Measurements from ENCODE around the gene ITPR1. TPM values are rescaled to one million over a fixed set of nuclear protein-coding genes. Genes with fewer than 3 reads are reported as not detected.

ITPR1 gene
- total and polyA plus RNA-seq, 3 experiments from 2014 or later, result 14.9 to 85.8 (median 82.6) TPM

DNA sequence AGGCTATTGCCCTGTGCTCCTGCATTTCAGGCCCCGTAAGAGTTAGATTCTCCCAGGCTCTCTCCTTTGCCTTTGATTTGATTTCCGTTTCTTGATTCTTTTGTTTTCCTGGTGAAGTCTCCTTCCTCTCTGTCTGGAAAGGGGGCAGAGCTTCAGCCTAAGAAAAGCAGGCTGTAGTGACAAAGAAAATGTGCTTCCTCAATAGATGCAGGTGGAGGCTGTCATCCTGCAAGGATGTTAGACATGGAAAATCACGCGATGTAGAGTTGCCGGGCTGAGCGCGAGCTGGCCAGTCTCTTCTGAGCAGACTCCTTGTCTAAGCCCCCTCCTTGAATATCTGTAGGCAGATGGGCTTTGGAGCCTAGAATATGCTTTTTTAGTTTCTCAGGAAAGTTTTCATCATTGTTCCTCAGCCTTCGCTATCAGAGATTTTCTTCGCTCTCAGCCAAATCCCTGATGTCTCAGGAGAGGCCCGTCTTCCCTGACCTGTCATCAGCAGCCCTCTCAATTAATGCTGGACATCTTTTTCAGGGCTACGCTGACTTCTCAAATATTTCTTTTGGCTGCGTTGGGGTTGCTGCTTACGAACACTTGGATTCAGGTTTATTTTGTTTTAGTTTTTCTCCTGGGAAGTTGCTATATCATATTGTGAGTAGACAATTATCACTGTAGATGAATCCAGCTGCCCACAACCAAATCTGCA is 163.6 kb downstream of the ITPR1 start:
- Histone ChIP-seq H3K9me3 (ENCODE audit: low read length) (no peaks in the 10 kb centered on the region), H3K36me3 (ENCODE audit: insufficient read depth, low read length) (peaks cover 26% of the 10 kb centered on the region), H3K27me3 (ENCODE audit: insufficient read depth, low read length, poor library complexity, severe bottlenecking) (no peaks in the 10 kb centered on the region), H3K4me1 (ENCODE audit: insufficient read depth, low read length) (no peaks in the 10 kb centered on the region), H3K27ac (ENCODE audit: low read depth, low read length) (no peak overlapping the region), H3K4me3 (ENCODE audit: low read length) (no peak overlapping the region)
- Mint-ChIP-seq H3K27me3 (no peaks in the 10 kb centered on the region), H3K36me3 (peaks cover 0 to 89% (median 29%) of the 10 kb centered on the region in 3 donors), H3K4me3 (no peak overlapping the region), H3K9me3 (no peaks in the 10 kb centered on the region), H3K4me1 (no peaks in the 10 kb centered on the region), H3K27ac (peak overlapping the region in 2 of 8 donors; percentile 25 to 52)
- ChIA-PET CTCF (interaction anchor here (0.6 kb wide), 1 partner anchor 32 kb away, joined by 3 read pairs; no protein-coding TSS in a partner anchor), POLR2A (no interaction called here)
- DNase-seq, result no peak

DNA sequence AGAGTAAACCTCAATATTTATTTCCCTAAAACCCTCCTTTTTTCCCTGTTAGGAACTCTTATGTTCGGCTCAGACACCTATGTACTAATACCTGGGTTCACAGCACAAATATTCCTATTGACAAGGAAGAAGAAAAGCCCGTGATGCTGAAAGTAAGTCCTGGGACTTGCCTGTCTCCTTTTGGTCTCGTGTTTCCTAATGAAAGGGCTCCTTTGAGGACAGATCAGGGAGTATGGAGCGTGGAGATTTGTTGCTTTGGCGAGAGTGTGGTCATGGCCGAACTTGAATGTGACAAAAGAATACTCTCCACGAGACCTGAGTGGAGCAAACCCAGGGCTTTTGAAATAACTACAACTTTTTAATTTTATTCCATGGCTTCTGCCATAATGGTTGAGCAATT is 167.8 kb downstream of the ITPR1 start:
- no peaks in the 10 kb centered on the region for H3K9me3 ChIP-seq (ENCODE audit: low read length)
- no peak overlapping the region for H3K4me3 ChIP-seq (ENCODE audit: low read length)
- no peaks in the 10 kb centered on the region for H3K27me3 ChIP-seq (ENCODE audit: insufficient read depth, low read length, poor library complexity, severe bottlenecking)
- ChIA-PET POLR2A (no interaction called here), CTCF (no interaction called here)
- H3K4me3 Mint-ChIP-seq, result no peak overlapping the region
- no peak for DNase-seq
- H3K36me3 Mint-ChIP-seq, result peaks cover 5 to 88% (median 39%) of the 10 kb centered on the region in 3 donors
- no peaks in the 10 kb centered on the region for H3K27me3 Mint-ChIP-seq
- H3K36me3 ChIP-seq (ENCODE audit: insufficient read depth, low read length), result peaks cover 30% of the 10 kb centered on the region
- H3K27ac ChIP-seq (ENCODE audit: low read depth, low read length), result no peak overlapping the region
- no peaks in the 10 kb centered on the region for H3K9me3 Mint-ChIP-seq
- no peak overlapping the region for H3K27ac Mint-ChIP-seq
- H3K4me1 ChIP-seq (ENCODE audit: insufficient read depth, low read length), result no peaks in the 10 kb centered on the region
- no peaks in the 10 kb centered on the region for H3K4me1 Mint-ChIP-seq

DNA sequence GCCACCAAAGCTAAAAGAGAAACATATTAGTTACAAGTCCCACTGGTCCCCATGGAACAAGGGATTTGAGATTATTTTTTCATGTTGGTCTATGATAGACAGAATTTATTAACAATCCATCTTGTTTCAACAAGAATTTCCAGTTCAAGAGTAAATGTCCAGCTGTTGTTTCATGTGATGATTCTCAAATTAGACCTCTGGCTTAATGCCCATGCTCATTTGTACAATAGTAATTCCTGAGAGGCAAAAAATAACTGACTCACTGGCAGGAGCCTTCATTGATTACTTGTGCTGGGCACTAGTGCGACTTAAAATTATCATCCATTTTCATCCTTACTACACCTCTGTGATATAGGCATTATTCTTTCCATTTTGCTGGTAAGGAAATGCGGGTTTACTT is 171.3 kb downstream of the ITPR1 start:
- Histone ChIP-seq H3K4me1 (ENCODE audit: insufficient read depth, low read length) (no peaks in the 10 kb centered on the region), H3K27ac (ENCODE audit: low read depth, low read length) (no peak overlapping the region), H3K27me3 (ENCODE audit: insufficient read depth, low read length, poor library complexity, severe bottlenecking) (no peaks in the 10 kb centered on the region), H3K4me3 (ENCODE audit: low read length) (no peak overlapping the region), H3K9me3 (ENCODE audit: low read length) (no peaks in the 10 kb centered on the region), H3K36me3 (ENCODE audit: insufficient read depth, low read length) (peaks cover 43% of the 10 kb centered on the region)
- no peak overlapping the region for H3K4me3 Mint-ChIP-seq
- DNase-seq, result no peak
- no peaks in the 10 kb centered on the region for H3K9me3 Mint-ChIP-seq
- no peaks in the 10 kb centered on the region for H3K4me1 Mint-ChIP-seq
- H3K36me3 Mint-ChIP-seq, result peaks cover 13 to 87% (median 51%) of the 10 kb centered on the region in 3 donors
- H3K27ac Mint-ChIP-seq, result no peak overlapping the region
- CTCF ChIA-PET, result no interaction called here
- POLR2A ChIA-PET, result no interaction called here
- H3K27me3 Mint-ChIP-seq, result peaks cover 0 to 1% of the 10 kb centered on the region in 2 donors

DNA sequence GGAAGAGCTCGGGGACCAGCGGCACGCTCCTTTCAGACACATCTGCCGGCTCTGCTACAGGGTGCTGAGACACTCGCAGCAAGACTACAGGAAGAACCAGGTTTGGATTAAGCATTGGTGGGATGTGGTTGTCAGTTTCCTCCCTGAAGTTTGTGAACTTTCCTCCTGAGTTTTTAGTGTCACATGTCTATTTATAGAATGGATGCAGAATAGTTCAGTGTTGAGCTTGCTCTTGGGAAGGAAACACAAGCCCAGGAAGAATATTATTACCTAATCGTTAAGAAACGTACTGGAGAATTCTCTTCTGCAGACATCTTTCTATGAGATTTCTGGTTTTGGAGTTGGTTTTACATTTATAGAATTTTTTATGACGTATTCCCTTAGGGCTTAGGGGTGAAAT is 172.0 kb downstream of the ITPR1 start:
- Mint-ChIP-seq H3K4me3 (no peak overlapping the region), H3K9me3 (no peaks in the 10 kb centered on the region), H3K27ac (no peak overlapping the region), H3K27me3 (peaks cover 0 to 1% of the 10 kb centered on the region in 2 donors), H3K4me1 (no peaks in the 10 kb centered on the region), H3K36me3 (peaks cover 16 to 91% (median 57%) of the 10 kb centered on the region in 3 donors)
- Histone ChIP-seq H3K27me3 (ENCODE audit: insufficient read depth, low read length, poor library complexity, severe bottlenecking) (no peaks in the 10 kb centered on the region), H3K9me3 (ENCODE audit: low read length) (no peaks in the 10 kb centered on the region), H3K4me1 (ENCODE audit: insufficient read depth, low read length) (no peaks in the 10 kb centered on the region), H3K4me3 (ENCODE audit: low read length) (no peak overlapping the region), H3K27ac (ENCODE audit: low read depth, low read length) (no peak overlapping the region), H3K36me3 (ENCODE audit: insufficient read depth, low read length) (peaks cover 49% of the 10 kb centered on the region)
- DNase-seq, result no peak
- ChIA-PET POLR2A (no interaction called here), CTCF (no interaction called here)

DNA sequence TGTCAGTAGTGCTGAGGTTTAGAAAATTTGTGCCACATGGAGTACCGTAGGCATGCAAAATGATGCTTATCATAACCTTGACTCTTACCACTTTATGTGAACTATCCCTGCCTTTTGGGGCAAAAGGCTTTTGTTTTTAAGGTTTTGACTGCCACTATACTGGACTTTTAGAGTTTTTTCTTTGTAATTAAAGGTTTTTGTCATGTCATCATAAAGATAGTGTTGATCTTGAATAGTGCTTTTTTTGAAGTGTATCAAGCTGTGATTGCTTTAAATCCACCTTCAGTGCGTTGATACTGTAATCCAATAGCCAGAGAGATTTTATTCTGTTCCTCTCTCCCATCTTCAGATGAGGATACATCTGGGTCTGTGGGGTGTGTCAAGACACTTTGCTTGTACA is 172.9 kb downstream of the ITPR1 start:
- ChIA-PET CTCF (no interaction called here), POLR2A (no interaction called here)
- Histone ChIP-seq H3K36me3 (ENCODE audit: insufficient read depth, low read length) (peaks cover 54% of the 10 kb centered on the region), H3K9me3 (ENCODE audit: low read length) (no peaks in the 10 kb centered on the region), H3K4me1 (ENCODE audit: insufficient read depth, low read length) (no peaks in the 10 kb centered on the region), H3K4me3 (ENCODE audit: low read length) (no peak overlapping the region), H3K27me3 (ENCODE audit: insufficient read depth, low read length, poor library complexity, severe bottlenecking) (no peaks in the 10 kb centered on the region), H3K27ac (ENCODE audit: low read depth, low read length) (no peak overlapping the region)
- Mint-ChIP-seq H3K27ac (no peak overlapping the region), H3K9me3 (no peaks in the 10 kb centered on the region), H3K36me3 (peaks cover 21 to 95% (median 57%) of the 10 kb centered on the region in 3 donors), H3K27me3 (peaks cover 0 to 1% of the 10 kb centered on the region in 2 donors), H3K4me1 (no peaks in the 10 kb centered on the region), H3K4me3 (no peak overlapping the region)
- DNase-seq, result no peak

DNA sequence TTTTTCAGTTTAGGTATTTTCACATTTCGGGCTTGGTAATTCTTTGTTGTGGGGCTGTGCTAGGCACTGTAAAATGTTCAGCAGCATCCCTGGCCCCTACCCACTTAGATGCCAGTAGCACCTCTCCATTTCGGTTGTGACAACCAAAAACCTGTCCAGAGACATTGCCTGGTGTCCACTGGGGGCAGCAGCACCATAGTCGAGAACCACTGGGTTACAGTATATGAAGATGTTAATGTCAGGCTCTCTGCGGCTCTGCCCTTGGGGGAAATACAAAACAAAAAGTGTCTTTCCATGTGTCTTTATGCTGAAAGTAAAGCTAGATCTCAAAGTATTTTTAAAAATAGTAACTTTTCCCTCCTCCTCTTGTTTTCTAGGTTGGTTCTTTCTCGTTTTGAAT is 177.2 kb downstream of the ITPR1 start:
- Histone ChIP-seq H3K4me3 (ENCODE audit: low read length) (no peak overlapping the region), H3K27me3 (ENCODE audit: insufficient read depth, low read length, poor library complexity, severe bottlenecking) (no peaks in the 10 kb centered on the region), H3K27ac (ENCODE audit: low read depth, low read length) (no peak overlapping the region), H3K9me3 (ENCODE audit: low read length) (no peaks in the 10 kb centered on the region), H3K36me3 (ENCODE audit: insufficient read depth, low read length) (peaks cover 28% of the 10 kb centered on the region), H3K4me1 (ENCODE audit: insufficient read depth, low read length) (no peaks in the 10 kb centered on the region)
- H3K4me1 Mint-ChIP-seq, result no peaks in the 10 kb centered on the region
- no peak overlapping the region for H3K4me3 Mint-ChIP-seq
- ChIA-PET POLR2A (no interaction called here), CTCF (no interaction called here)
- H3K27ac Mint-ChIP-seq, result no peak overlapping the region
- H3K9me3 Mint-ChIP-seq, result no peaks in the 10 kb centered on the region
- H3K27me3 Mint-ChIP-seq, result peaks cover 0 to 1% of the 10 kb centered on the region in 2 donors
- peaks cover 24 to 96% (median 52%) of the 10 kb centered on the region in 3 donors for H3K36me3 Mint-ChIP-seq
- DNase-seq, result no peak

DNA sequence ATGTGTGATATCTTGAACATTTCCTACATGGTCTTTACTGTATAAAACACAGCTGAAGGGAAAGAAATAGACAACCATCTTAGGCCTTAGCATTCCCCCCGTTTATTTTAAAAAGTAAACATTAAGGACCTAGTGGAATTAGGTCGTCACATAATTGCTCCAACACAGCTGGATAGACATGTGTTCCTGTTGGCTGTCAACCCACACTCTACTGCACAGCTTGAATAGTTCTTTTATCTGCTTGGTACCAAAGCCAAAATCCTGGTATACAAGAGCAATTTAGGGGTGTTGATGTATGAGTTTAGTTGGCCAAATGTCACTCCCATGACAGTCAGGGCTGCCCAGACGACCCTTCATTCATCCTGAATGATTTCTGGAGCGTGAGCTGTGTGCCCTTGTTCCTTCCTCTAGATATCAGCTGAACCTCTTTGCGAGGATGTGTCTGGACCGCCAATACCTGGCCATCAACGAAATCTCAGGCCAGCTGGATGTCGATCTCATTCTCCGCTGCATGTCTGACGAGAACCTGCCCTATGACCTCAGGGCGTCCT is 179.7 kb downstream of the ITPR1 start:
- H3K36me3 ChIP-seq (ENCODE audit: insufficient read depth, low read length), result peaks cover 36% of the 10 kb centered on the region
- no peak for DNase-seq
- no peak overlapping the region for H3K4me3 ChIP-seq (ENCODE audit: low read length)
- Mint-ChIP-seq H3K27ac (peak overlapping the region in 1 of 8 donors; percentile 76), H3K27me3 (peaks cover 0 to 1% of the 10 kb centered on the region in 2 donors), H3K4me1 (no peaks in the 10 kb centered on the region), H3K36me3 (peaks cover 35 to 96% (median 43%) of the 10 kb centered on the region in 3 donors), H3K9me3 (no peaks in the 10 kb centered on the region), H3K4me3 (no peak overlapping the region)
- no peaks in the 10 kb centered on the region for H3K9me3 ChIP-seq (ENCODE audit: low read length)
- no peaks in the 10 kb centered on the region for H3K4me1 ChIP-seq (ENCODE audit: insufficient read depth, low read length)
- H3K27ac ChIP-seq (ENCODE audit: low read depth, low read length), result no peak overlapping the region
- ChIA-PET CTCF (interaction anchor here (1.5 kb wide), 1 partner anchor 322 kb away, joined by 6 read pairs; no protein-coding TSS in a partner anchor), POLR2A (no interaction called here)
- H3K27me3 ChIP-seq (ENCODE audit: insufficient read depth, low read length, poor library complexity, severe bottlenecking), result no peaks in the 10 kb centered on the region

DNA sequence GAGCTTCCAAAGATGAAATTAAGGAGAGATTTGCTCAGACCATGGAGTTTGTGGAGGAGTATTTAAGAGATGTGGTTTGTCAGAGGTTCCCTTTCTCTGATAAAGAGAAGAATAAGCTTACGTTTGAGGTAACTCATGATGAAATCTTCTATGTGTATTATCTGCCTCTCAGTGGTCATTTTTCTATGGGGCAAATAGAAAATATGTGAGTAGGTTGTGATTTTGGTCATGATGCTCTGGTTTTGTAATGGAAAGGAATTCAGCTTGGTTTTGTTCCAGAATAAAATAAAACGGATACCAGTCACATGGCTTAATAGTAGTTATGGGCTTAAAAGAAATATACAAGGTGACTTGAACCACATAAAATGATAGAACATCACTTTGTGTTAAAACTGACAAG is 181.1 kb downstream of the ITPR1 start:
- no peak for DNase-seq
- Histone ChIP-seq H3K4me3 (ENCODE audit: low read length) (no peak overlapping the region), H3K27ac (ENCODE audit: low read depth, low read length) (no peak overlapping the region), H3K27me3 (ENCODE audit: insufficient read depth, low read length, poor library complexity, severe bottlenecking) (no peaks in the 10 kb centered on the region), H3K36me3 (ENCODE audit: insufficient read depth, low read length) (peaks cover 34% of the 10 kb centered on the region), H3K9me3 (ENCODE audit: low read length) (no peaks in the 10 kb centered on the region), H3K4me1 (ENCODE audit: insufficient read depth, low read length) (no peaks in the 10 kb centered on the region)
- Mint-ChIP-seq H3K9me3 (no peaks in the 10 kb centered on the region), H3K27me3 (peaks cover 0 to 3% of the 10 kb centered on the region in 2 donors), H3K27ac (peak overlapping the region in 1 of 8 donors; percentile 9), H3K4me3 (no peak overlapping the region), H3K36me3 (peaks cover 35 to 97% (median 43%) of the 10 kb centered on the region in 3 donors), H3K4me1 (no peaks in the 10 kb centered on the region)
- CTCF ChIA-PET, result interaction anchor here (1.2 to 1.5 kb wide), 2 partner anchors 9 to 324 kb away, joined by 4 to 6 read pairs; no protein-coding TSS in a partner anchor
- POLR2A ChIA-PET, result no interaction called here

Measured in CD8-positive, alpha-beta memory T cell (primary cell).